ENCODE data around the gene CEBPZ. TPM values are rescaled to one million over a fixed set of nuclear protein-coding genes. Genes with fewer than 3 reads are reported as not detected.

The CEBPZ gene
- total and polyA plus RNA-seq, 2 of the 13 experiments (the other 11 are each of a cell fraction or from before 2014, with no cell fraction given), result 14.4 to 117 TPM

DNA sequence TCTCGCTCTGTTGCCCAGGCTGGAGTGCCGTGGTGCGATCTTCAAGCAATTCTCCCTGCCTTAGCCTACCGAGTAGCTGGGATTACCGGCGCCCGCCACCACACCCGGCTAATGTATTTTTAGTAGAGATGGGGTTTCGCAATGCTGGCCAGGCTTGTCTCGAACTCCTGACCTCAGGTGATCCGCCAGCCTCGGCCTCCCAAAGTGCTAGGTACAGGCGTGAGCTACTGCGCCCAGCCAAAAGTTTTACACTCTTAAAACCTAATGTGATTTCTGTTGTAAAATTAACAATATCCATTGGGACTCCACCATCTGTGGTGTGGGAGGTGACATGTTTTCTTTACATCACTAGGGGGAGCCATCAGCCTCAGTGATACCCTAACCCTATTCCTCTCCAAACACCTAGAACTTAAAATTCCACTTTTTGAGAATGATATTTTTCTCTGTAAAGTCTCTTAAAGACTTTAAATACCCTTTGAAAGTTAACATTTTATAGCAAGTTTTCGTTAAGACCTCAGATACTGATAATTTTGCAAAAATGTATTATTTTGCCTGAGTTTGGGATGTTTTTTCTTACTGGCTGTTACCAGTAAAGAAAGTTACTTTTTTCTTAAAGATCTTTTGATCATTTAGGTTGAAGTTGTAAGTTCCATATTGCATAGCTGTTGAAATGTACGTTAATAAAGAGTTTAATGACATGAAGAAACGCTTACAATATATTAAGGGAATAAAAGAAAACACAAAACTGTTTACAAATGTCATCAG is 63.0 kb downstream of the CEBPZ start:
- in situ Hi-C loops (cut with HindIII; ENCODE audit: extremely low pct_ligation_motif_present, low pct_unique_long_range_greater_than_20kb) (loop anchor here (25.0 kb wide), 1 partner anchor 719 kb away; no protein-coding TSS in a partner anchor), intact Hi-C loops (cut with micrococcal nuclease; ENCODE audit: unreplicated experiment) (loop anchor here (1.0 to 2.0 kb wide), 3 partner anchors 22 to 63 kb away; partner anchors contain the start of genes CEBPZ, CEBPZOS and NDUFAF7)
- peak overlapping the region; percentile 84 for H2AFZ ChIP-seq (ENCODE audit: low read length)
- no peaks in the 10 kb centered on the region for H3K79me2 ChIP-seq (ENCODE audit: insufficient read depth, low read length)
- H3K4me1 ChIP-seq (ENCODE audit: insufficient read depth, low read length), result peaks cover 21% of the 10 kb centered on the region
- H3K27me3 ChIP-seq (ENCODE audit: control insufficient read depth in 1 of 2, insufficient read depth in 2 of 2, low read length in 2 of 2), result peaks cover 0 to 4% of the 10 kb centered on the region in 2 experiments; a peak in 1 of 5 replicates
- H4K20me1 ChIP-seq (ENCODE audit: insufficient read depth, low read length), result no peaks in the 10 kb centered on the region
- H3K27ac ChIP-seq (ENCODE audit: extremely low read length, insufficient read depth, low read length), result no peak overlapping the region
- 22% methylated on average over 17 of the region's 17 CpGs for WGBS (ENCODE audit: low lambda C conversion rate)
- H3K9me3 ChIP-seq (ENCODE audit: low read length), result peaks cover 12% of the 10 kb centered on the region
- ChIA-PET CTCF (ENCODE audit: low intra/inter-chr PET ratio, low total read pairs) (no interaction called here), POLR2A (interaction anchor here (1.4 kb wide), 1 partner anchor 10 kb away, joined by 5 read pairs; no protein-coding TSS in a partner anchor)
- H3K36me3 ChIP-seq (replicated peaks in 1 of 2; ENCODE audit: control insufficient read depth in 1 of 2, insufficient read depth in 2 of 2, low read length in 2 of 2), result no peaks in the 10 kb centered on the region
- H3K4me2 ChIP-seq (ENCODE audit: low read depth, low read length), result peak overlapping the region; percentile 58
- no peak overlapping the region; the same call in 1 of the 2 replicates for H3K9ac ChIP-seq (ENCODE audit: insufficient read depth, low read depth, low read length)
- DNase-seq (ENCODE audit: low spot score) (peak; percentile 55), ATAC-seq (peak; percentile 93), FAIRE-seq (peak; percentile 86)
- H3K4me3 ChIP-seq (replicated peaks in 1 of 3; ENCODE audit: insufficient read depth in 1 of 3, low read depth in 2 of 3, low read length in 3 of 3), result peak overlapping the region in 1 of 3 experiments; percentile 35; a peak in 1 of 6 replicates
- no TSS peak for BruUV-seq (replicated peaks)
- TF ChIP-seq NAIF1 (CRISPR knock-in tag; IDR thresholded peaks at IDR 0.05; ENCODE audit: borderline replicate concordance) (no peak), MXD4 (CRISPR knock-in tag; IDR thresholded peaks at IDR 0.05) (peak; percentile 36; the same call in 1 of the 2 replicates), GATAD1 (CRISPR knock-in tag; IDR thresholded peaks at IDR 0.05) (0 out of 2 replicates have a peak, but pooled peaks have one; percentile 20), SMAD3 (CRISPR knock-in tag; IDR thresholded peaks at IDR 0.05) (0 out of 2 replicates have a peak, but pooled peaks have one; percentile 20), JUND (CRISPR knock-in tag; IDR thresholded peaks at IDR 0.05) (no peak), RAD21 (CRISPR knock-in tag; IDR thresholded peaks at IDR 0.05) (peak; percentile 74), SOX5 (CRISPR knock-in tag; IDR thresholded peaks at IDR 0.05; ENCODE audit: borderline replicate concordance) (0 out of 2 replicates have a peak, but pooled peaks have one; percentile 8), XRCC5 (optimal IDR thresholded peaks at IDR 0.05; ENCODE audit: low read length) (peak; percentile 15), KDM1A (CRISPR knock-in tag; IDR thresholded peaks at IDR 0.05) (no peak), ZNF274 (CRISPR knock-in tag; IDR thresholded peaks at IDR 0.05) (0 out of 2 replicates have a peak, but pooled peaks have one; percentile 42), KDM3A (CRISPR knock-in tag; IDR thresholded peaks at IDR 0.05; ENCODE audit: low read depth) (0 out of 2 replicates have a peak, but pooled peaks have one; percentile 23), SMC3 (IDR thresholded peaks at IDR 0.05; ENCODE audit: low read length) (peak; percentile 67), GATAD2A (CRISPR knock-in tag; IDR thresholded peaks at IDR 0.05) (0 out of 2 replicates have a peak, but pooled peaks have one; percentile 25), ZNF75D (CRISPR knock-in tag; IDR thresholded peaks at IDR 0.05; ENCODE audit: borderline replicate concordance) (no peak), ZNF496 (CRISPR knock-in tag; IDR thresholded peaks at IDR 0.05; ENCODE audit: insufficient replicate concordance) (no peak), FOXK1 (CRISPR knock-in tag; IDR thresholded peaks at IDR 0.05; ENCODE audit: borderline replicate concordance, low read depth) (peak; percentile 45; the same call in 1 of the 2 replicates)
- TF ChIP-seq, protein P1, sequence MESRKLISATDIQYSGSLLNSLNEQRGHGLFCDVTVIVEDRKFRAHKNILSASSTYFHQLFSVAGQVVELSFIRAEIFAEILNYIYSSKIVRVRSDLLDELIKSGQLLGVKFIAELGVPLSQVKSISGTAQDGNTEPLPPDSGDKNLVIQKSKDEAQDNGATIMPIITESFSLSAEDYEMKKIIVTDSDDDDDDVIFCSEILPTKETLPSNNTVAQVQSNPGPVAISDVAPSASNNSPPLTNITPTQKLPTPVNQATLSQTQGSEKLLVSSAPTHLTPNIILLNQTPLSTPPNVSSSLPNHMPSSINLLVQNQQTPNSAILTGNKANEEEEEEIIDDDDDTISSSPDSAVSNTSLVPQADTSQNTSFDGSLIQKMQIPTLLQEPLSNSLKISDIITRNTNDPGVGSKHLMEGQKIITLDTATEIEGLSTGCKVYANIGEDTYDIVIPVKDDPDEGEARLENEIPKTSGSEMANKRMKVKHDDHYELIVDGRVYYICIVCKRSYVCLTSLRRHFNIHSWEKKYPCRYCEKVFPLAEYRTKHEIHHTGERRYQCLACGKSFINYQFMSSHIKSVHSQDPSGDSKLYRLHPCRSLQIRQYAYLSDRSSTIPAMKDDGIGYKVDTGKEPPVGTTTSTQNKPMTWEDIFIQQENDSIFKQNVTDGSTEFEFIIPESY (CRISPR knock-in tag; IDR thresholded peaks at IDR 0.05), result peak; percentile 41; the same call in 1 of the 2 replicates
- TF ChIP-seq, protein P2, sequence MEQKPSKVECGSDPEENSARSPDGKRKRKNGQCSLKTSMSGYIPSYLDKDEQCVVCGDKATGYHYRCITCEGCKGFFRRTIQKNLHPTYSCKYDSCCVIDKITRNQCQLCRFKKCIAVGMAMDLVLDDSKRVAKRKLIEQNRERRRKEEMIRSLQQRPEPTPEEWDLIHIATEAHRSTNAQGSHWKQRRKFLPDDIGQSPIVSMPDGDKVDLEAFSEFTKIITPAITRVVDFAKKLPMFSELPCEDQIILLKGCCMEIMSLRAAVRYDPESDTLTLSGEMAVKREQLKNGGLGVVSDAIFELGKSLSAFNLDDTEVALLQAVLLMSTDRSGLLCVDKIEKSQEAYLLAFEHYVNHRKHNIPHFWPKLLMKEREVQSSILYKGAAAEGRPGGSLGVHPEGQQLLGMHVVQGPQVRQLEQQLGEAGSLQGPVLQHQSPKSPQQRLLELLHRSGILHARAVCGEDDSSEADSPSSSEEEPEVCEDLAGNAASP (CRISPR knock-in tag; IDR thresholded peaks at IDR 0.05; ENCODE audit: borderline replicate concordance), result 0 out of 2 replicates have a peak, but pooled peaks have one; percentile 25
- TF ChIP-seq, protein P3, sequence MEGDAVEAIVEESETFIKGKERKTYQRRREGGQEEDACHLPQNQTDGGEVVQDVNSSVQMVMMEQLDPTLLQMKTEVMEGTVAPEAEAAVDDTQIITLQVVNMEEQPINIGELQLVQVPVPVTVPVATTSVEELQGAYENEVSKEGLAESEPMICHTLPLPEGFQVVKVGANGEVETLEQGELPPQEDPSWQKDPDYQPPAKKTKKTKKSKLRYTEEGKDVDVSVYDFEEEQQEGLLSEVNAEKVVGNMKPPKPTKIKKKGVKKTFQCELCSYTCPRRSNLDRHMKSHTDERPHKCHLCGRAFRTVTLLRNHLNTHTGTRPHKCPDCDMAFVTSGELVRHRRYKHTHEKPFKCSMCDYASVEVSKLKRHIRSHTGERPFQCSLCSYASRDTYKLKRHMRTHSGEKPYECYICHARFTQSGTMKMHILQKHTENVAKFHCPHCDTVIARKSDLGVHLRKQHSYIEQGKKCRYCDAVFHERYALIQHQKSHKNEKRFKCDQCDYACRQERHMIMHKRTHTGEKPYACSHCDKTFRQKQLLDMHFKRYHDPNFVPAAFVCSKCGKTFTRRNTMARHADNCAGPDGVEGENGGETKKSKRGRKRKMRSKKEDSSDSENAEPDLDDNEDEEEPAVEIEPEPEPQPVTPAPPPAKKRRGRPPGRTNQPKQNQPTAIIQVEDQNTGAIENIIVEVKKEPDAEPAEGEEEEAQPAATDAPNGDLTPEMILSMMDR (CRISPR knock-in tag; IDR thresholded peaks at IDR 0.05), result peak; percentile 82
